ENCODE data around the gene FEN1.

DNA sequence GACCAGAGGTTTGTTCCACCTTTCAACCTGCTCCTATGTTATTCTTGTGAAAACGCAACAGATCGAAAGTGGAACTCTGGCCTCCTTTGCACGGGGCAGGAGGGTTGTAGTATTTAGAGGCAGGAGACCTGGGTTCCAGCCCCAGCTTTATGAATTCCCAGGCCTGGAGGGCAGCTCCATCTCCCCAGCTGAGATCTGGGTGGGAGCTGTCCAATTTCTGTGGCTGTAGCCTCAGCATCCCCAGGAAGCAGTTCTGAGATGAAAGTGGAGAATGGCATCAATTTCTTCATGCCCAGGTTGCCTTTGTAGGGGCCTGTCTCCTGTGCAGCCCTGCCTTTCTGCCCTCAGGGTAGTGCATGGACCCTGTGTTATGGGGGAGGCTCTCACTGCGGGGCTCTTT is 39.5 kb downstream of the FEN1 start:
- no peak for TF ChIP-seq POLR2A (IDR thresholded peaks at IDR 0.05)
- TF ChIP-seq, protein P1, sequence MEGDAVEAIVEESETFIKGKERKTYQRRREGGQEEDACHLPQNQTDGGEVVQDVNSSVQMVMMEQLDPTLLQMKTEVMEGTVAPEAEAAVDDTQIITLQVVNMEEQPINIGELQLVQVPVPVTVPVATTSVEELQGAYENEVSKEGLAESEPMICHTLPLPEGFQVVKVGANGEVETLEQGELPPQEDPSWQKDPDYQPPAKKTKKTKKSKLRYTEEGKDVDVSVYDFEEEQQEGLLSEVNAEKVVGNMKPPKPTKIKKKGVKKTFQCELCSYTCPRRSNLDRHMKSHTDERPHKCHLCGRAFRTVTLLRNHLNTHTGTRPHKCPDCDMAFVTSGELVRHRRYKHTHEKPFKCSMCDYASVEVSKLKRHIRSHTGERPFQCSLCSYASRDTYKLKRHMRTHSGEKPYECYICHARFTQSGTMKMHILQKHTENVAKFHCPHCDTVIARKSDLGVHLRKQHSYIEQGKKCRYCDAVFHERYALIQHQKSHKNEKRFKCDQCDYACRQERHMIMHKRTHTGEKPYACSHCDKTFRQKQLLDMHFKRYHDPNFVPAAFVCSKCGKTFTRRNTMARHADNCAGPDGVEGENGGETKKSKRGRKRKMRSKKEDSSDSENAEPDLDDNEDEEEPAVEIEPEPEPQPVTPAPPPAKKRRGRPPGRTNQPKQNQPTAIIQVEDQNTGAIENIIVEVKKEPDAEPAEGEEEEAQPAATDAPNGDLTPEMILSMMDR (IDR thresholded peaks at IDR 0.05) = no peak
